ENCODE data around the gene SPART. TPM values are rescaled to one million over a fixed set of nuclear protein-coding genes. Genes with fewer than 3 reads are reported as not detected.

The SPART gene
- total RNA-seq, 1 experiment from 2014 or later = 23.3 TPM

DNA sequence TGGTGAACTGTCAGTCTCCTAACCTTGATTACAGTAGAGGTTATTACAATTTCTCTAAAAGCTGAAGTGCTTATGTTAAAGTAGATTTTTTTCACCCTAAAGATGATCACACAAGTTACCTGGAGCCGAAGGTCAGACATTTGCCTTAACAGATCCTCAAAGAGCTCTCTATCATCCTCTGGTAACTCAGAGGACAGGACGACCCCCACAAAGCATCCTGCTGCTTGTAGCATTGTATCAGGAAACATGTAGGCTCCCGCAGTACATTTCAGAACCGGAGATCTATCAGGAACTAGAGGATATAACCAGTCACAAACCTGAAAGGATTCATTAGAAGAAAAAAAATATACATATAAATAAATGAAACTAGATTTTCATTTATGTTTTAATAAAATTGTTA lies 14.9 kb downstream of the SPART start:
- Histone ChIP-seq H3F3A (ENCODE audit: low read length, unreplicated experiment) (no peaks in the 10 kb centered on the region), H4K20me1 (ENCODE audit: low read length) (no peaks in the 10 kb centered on the region), H3K79me2 (ENCODE audit: low read length) (0 out of 2 replicates have a peak, but pooled peaks cover 8% of the 10 kb centered on the region), H3K9me2 (replicated peaks; ENCODE audit: low read length) (no peaks in the 10 kb centered on the region), H3K27me3 (ENCODE audit: low read length) (no peaks in the 10 kb centered on the region), H3K9me3 (ENCODE audit: low read length) (no peaks in the 10 kb centered on the region), H3K4me1 (ENCODE audit: insufficient read depth, low read length) (no peaks in the 10 kb centered on the region), H3K4me3 (ENCODE audit: low read length) (no peak overlapping the region), H2AFZ (ENCODE audit: low read length) (no peak overlapping the region), H3K4me2 (ENCODE audit: low read length) (no peak overlapping the region), H3K9ac (ENCODE audit: low read length) (no peak overlapping the region), H3K36me3 (ENCODE audit: low read depth, low read length) (0 out of 2 replicates have a peak, but pooled peaks cover 2% of the 10 kb centered on the region), H3K27ac (ENCODE audit: low read length) (no peak overlapping the region)
- no TSS peak for BruUV-seq (replicated peaks)
- intact Hi-C loops (cut with micrococcal nuclease) = no loop called here
- DNase-seq (no peak), ATAC-seq (no peak)
- POLR2A ChIA-PET (ENCODE audit: unreplicated experiment) = interaction anchor here (0.5 kb wide), 1 partner anchor 167 kb away, joined by 3 read pairs; no protein-coding TSS in a partner anchor
- CTCF ChIA-PET = no interaction called here
- no peak for TF ChIP-seq EZH2phosphoT487 (IDR thresholded peaks at IDR 0.05; ENCODE audit: borderline replicate concordance, low read length)
- no peak for TF ChIP-seq EZH2 (IDR thresholded peaks at IDR 0.05; ENCODE audit: low read length, unreplicated experiment)

DNA sequence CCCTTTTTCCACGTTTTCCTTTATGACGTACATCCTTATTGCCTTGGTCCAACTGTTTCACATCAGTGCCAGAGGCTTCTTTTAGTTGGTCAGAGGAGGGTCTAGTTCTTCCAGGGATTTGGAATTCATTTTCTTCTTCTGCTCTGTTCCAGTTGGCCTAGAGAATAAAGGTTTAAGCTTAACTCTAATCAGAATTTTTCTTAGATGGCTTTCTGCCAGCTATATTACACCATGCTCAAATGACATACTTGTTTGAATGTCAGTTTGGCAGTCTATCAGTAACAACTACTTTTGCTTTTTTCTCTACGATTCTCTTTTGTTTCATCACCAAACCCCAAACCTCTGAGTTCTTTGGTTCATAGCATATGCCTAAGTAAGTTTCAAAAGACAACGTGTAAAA lies 16.8 kb downstream of the SPART start:
- Histone ChIP-seq H3K4me2 (ENCODE audit: low read length) (no peak overlapping the region), H3K27me3 (ENCODE audit: low read length) (no peaks in the 10 kb centered on the region), H3F3A (ENCODE audit: low read length, unreplicated experiment) (peaks cover under 1% of the 10 kb centered on the region), H3K4me3 (ENCODE audit: low read length) (no peak overlapping the region), H3K9me3 (ENCODE audit: low read length) (no peaks in the 10 kb centered on the region), H2AFZ (ENCODE audit: low read length) (no peak overlapping the region), H3K9me2 (replicated peaks; ENCODE audit: low read length) (no peaks in the 10 kb centered on the region), H3K9ac (ENCODE audit: low read length) (no peak overlapping the region), H3K4me1 (ENCODE audit: insufficient read depth, low read length) (peaks cover 2% of the 10 kb centered on the region), H3K36me3 (ENCODE audit: low read depth, low read length) (peaks cover 10% of the 10 kb centered on the region), H3K79me2 (ENCODE audit: low read length) (0 out of 2 replicates have a peak, but pooled peaks cover 8% of the 10 kb centered on the region), H3K27ac (ENCODE audit: low read length) (no peak overlapping the region), H4K20me1 (ENCODE audit: low read length) (no peaks in the 10 kb centered on the region)
- no TSS peak for BruUV-seq (replicated peaks)
- no peak for ATAC-seq
- CTCF ChIA-PET = no interaction called here
- DNase-seq = no peak
- no peak for TF ChIP-seq EZH2phosphoT487 (IDR thresholded peaks at IDR 0.05; ENCODE audit: borderline replicate concordance, low read length)
- TF ChIP-seq EZH2 (IDR thresholded peaks at IDR 0.05; ENCODE audit: low read length, unreplicated experiment) = no peak
- TF ChIP-seq, protein P1, sequence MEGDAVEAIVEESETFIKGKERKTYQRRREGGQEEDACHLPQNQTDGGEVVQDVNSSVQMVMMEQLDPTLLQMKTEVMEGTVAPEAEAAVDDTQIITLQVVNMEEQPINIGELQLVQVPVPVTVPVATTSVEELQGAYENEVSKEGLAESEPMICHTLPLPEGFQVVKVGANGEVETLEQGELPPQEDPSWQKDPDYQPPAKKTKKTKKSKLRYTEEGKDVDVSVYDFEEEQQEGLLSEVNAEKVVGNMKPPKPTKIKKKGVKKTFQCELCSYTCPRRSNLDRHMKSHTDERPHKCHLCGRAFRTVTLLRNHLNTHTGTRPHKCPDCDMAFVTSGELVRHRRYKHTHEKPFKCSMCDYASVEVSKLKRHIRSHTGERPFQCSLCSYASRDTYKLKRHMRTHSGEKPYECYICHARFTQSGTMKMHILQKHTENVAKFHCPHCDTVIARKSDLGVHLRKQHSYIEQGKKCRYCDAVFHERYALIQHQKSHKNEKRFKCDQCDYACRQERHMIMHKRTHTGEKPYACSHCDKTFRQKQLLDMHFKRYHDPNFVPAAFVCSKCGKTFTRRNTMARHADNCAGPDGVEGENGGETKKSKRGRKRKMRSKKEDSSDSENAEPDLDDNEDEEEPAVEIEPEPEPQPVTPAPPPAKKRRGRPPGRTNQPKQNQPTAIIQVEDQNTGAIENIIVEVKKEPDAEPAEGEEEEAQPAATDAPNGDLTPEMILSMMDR (conservative IDR thresholded peaks at IDR 0.05; ENCODE audit: low read depth, low read length) = no peak
- intact Hi-C loops (cut with micrococcal nuclease) = no loop called here
- POLR2A ChIA-PET (ENCODE audit: unreplicated experiment) = no interaction called here

- ChIA-PET POLR2A (ENCODE audit: unreplicated experiment) (no interaction called here), CTCF (no interaction called here)
- Histone ChIP-seq H3K9me3 (ENCODE audit: low read length) (no peaks in the 10 kb centered on the region), H3K36me3 (ENCODE audit: low read depth, low read length) (peaks cover 10% of the 10 kb centered on the region), H3K27ac (ENCODE audit: low read length) (no peak overlapping the region), H3K4me1 (ENCODE audit: insufficient read depth, low read length) (peaks cover 8% of the 10 kb centered on the region), H2AFZ (ENCODE audit: low read length) (no peak overlapping the region), H3K4me2 (ENCODE audit: low read length) (no peak overlapping the region), H3F3A (ENCODE audit: low read length, unreplicated experiment) (peaks cover 3% of the 10 kb centered on the region), H3K79me2 (ENCODE audit: low read length) (0 out of 2 replicates have a peak, but pooled peaks cover 4% of the 10 kb centered on the region), H4K20me1 (ENCODE audit: low read length) (no peaks in the 10 kb centered on the region), H3K27me3 (ENCODE audit: low read length) (no peaks in the 10 kb centered on the region), H3K9ac (ENCODE audit: low read length) (no peak overlapping the region), H3K9me2 (replicated peaks; ENCODE audit: low read length) (no peaks in the 10 kb centered on the region), H3K4me3 (ENCODE audit: low read length) (no peak overlapping the region)
- BruUV-seq (replicated peaks) = no TSS peak
- no peak for TF ChIP-seq EZH2 (IDR thresholded peaks at IDR 0.05; ENCODE audit: low read length, unreplicated experiment)
- TF ChIP-seq EZH2phosphoT487 (IDR thresholded peaks at IDR 0.05; ENCODE audit: borderline replicate concordance, low read length) = no peak
- TF ChIP-seq, protein P1 (conservative IDR thresholded peaks at IDR 0.05; ENCODE audit: low read depth, low read length) = no peak
- DNase-seq (no peak), ATAC-seq (no peak)
- intact Hi-C loops (cut with micrococcal nuclease) = no loop called here
These were observed 17.4 kb downstream of the SPART start for GRCh38 chr13:36328821-36329220.

Measured in PC-3 (cell line).